Activated CD4-positive, alpha-beta T cell treated with anti-CD3 and anti-CD28 coated beads for 24 hours (primary cell): Measurements from ENCODE around the gene CACNA1C.
A peak's percentile ranks its signal among the peaks of the same experiment; 100 is the strongest.

Experiments used
- DNase-seq, 2 donors: peaks; one replicate each; pipeline ENCODE4 v3.0.0-alpha.2; 2020; ENCODE audit warnings: low read depth in 2 of 2

Gene CACNA1C

DNA sequence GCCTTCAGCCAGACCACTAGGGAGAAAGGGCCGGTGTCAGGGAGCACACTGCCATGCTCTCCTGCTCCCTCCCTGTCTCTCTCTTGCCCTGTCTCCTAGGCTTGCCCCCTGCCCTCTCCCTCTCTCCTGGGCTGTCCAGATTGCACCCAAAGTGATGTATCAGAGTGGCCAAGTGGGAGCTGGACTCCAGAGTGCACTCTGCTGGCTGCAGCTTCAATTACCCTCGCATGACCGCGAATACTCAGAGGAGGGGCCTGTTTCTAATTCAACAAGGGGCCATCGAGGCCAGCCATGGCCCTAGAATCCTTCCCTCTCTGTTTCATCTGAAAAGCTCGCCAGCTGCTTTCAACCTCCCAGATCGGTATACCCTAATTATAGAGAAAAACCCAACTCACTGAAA lies 535.6 kb downstream of the CACNA1C start:
- no peak for DNase-seq

DNA sequence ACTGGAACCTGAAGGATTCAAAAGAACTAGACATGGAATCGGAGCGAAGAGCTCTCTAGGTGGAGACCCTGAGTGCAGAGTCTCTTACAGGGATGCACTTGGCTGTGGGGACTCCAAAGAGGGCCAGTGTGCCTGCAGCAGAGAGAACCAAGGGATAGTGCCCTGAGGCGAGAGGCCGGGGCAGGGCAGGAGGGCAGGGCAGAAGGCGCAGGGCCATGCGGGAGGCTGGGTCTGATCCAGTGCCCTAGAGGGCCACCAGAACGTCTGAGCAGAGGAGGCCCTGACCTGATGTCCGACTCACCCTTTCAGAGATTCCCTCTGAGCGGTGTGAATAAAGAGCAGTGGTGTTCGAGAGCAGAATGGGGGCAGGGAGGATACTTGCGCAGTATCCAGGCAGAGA lies 536.6 kb downstream of the CACNA1C start:
- DNase-seq = no peak

DNA sequence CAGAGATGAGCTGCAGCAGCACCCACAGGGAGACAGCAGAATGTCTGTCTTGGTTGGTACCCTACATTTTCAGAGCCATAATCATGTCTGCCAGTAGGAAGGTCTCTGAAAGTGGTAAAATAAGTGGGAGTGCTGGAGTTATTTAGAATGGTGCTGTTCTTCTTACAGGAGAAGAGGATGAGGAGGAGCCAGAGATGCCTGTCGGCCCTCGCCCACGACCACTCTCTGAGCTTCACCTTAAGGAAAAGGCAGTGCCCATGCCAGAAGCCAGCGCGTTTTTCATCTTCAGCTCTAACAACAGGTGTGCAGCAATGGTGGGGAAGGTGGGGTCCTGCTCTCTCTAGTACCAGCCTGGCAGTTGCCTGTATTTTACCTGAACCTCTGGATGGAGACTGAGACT lies 540.3 kb downstream of the CACNA1C start:
- no peak for DNase-seq

DNA sequence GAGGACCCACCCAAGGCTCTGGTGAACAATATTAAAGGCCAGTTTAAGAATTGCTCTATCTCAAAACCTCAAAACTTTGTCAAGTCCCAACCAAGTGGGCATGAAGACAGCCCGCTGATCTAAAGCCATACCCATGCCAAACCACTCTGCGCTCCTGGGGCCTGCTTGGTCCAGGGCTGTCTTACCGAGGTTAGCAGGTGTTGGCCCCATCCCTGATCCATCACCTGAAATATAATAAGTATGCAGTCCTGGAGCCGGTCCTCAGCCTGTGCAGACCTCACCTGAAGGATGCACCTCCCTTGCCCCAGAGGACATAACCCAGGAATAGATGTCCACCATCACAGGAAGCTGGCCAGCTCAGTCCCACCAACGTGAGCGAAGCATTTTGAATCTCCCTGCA lies 543.7 kb downstream of the CACNA1C start:
- no peak for DNase-seq

DNA sequence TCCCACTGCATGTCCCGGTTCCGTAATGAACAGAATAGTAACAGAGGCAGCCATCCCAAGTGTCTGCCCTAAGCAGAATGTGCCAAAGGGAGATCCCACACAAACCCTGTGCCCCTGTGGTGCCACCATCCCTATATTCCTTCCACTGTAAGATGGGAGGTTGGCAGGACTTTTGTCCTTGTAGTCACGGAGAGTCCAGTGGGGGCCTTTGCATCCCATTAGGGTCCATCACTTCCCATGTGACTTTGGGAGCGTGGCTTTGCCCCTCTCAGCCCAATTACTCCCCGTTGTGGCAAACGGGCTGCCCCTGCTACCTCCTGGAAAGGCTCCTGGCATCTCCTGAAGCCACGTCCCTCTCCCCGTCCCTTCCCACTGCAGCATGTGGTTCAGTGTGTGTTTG lies 552.5 kb downstream of the CACNA1C start:
- no peak for DNase-seq

DNA sequence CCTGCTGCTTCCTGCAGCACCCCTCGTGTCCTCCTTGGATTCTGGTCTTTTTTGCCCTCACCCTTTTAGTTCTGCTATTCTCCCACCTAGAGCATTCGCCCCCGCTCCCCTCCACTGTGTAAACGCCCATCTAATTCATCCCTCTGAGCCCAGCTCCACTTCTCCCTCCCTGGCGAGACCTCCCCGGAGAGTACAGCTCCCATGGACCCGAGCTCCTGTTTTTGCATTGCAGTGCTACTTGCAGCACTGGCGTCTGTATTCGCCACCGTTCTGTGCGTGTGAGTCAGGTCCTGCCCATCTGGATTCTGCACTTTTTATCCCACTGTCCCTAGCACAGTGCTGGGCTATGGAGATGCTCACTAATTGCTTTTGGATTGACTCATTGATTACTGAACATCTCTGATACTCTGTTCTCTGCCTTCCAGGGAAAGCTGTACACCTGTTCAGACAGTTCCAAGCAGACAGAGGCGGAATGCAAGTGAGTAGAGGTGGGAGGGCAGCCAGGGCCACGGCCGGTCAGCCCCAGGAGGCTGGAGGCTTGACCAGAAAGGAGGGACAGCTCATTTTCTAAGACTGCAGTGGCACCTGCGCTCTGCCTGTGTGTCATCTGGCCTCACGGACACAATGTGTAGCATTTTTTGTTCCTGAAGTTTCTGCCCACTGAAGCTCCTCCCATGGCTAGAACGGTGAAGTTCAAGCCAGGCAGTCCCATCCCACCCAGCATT lies 553.6 kb downstream of the CACNA1C start:
- DNase-seq = no peak

DNA sequence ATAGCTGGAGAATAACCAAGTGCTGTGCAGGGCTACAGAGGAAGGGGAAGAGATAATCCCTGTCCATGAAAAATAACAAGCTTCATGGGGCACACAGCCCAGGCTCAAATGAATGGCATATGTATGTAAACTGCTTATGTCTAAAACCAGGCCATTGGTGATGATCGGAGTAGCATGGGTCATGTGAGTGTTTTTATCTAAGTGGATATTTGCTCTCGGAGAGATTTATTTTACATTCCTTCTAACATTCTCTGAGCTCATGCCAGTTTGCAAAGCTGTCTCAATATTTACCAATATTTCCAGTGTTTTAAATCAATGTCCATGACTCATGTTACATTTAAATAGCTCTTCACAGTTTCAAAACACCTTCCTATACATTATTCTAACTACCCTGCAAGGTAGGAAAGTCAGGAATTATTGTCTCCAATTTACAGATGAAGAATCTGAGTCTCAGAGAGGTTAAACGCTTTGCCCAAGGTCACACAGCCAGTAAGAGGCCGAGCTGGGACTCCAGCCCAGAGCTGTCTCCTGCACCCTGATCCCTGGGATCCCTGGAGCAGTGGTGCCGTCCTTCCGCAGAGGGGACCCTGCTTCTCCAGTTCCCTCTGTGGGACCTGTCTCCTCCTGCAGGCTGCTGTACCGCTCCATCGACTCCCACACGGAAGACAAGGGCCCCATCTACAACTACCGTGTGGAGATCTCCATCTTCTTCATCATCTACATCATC lies 555.3 kb downstream of the CACNA1C start:
- no peak for DNase-seq

DNA sequence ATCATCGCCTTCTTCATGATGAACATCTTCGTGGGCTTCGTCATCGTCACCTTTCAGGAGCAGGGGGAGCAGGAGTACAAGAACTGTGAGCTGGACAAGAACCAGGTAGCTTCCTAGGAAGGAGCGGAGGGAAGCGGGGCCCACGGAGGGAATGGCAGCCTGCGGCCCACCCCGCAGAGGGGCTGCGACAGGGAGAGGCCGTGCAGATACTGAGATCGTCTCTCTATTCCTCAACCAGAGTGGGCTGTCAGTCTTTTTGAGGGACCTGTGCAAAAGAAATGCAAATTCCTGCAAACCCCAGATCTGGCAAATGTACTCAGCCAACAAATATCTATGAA lies 555.8 kb downstream of the CACNA1C start:
- DNase-seq = no peak

DNA sequence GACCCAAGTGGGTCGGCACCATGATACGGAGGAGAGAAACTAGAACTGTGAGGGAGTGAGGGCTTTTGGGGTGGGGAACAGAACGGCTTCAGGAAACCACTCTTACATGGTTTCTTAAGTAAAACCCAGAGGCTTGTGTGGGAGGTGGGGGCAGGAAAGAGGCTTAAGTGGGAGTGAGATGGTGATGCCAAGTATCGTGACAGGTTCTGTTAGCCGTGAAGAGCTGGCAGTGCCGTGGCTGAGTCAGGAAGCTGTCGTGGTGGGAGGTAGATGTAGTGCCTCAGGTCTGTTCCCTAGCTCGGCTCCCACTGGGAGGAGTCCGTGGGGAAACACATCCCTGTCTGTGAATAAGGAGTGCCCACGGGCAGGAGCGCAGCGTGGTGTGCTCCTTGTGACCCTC lies 556.2 kb downstream of the CACNA1C start:
- no peak for DNase-seq

DNA sequence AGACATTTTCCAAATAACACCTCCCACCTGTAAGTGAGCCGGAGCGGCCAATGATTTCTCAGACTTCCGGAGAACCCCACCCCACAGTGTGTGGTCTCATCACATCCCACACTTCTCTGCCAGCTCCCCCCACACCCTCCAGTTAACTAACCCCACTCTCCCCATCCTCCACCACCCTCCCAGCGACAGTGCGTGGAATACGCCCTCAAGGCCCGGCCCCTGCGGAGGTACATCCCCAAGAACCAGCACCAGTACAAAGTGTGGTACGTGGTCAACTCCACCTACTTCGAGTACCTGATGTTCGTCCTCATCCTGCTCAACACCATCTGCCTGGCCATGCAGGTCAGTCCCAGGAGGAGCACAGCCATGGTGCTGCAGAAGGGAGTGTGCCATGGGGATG lies 557.6 kb downstream of the CACNA1C start:
- DNase-seq = no peak

DNA sequence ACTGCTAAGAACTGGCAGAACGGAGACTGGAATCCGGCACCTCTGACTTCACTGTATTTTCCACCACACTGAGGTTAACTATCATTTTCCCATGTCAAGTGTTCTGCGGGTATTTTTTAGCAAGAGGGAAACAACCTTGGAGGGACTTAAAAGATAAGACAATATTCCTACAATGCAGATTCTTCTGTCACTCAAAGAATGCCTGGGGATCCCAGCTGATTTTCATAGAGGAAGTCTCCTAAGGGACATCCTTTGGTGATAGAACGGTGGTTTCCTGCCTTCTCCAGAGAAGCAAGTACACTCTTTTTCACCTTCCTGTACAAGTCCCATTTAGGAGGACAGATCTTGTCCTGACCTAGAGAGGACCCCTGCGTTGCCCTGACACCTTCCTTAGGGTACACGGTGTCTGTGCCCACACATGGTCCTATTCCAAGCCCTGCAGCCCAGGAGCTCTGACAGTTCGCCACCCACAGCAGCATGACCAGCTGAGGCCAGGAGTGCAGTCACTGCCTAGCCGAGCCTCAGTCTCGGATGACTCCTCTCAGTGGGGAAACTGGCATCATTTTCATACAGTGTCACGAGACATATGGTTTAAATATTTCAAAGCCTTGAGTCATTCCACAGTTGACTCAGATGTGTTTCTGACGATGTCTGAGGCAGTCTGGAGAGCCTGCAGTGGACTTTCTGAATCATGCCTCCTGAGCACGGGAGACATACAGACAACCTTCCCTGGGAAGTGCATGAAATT lies 560.7 kb downstream of the CACNA1C start:
- DNase-seq = peak; percentile 6

DNA sequence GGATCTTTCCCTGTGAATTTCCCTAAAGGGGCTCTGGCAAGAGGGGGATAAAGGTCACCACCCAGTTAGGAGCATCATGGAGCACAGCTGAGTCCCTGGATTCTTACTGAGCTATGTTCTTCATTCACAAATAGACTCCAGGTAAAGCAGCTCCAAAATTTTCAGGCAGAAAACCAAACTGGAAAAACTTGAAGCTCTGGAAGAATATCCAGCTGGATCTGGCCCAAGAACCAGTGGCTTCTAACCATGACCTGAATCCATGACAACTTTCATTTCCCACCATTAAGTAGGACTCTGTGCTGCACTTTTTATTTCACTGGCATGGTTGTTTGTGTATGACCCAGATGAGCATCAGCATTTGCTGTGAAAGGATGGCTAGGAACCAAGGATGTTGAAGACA lies 561.6 kb downstream of the CACNA1C start:
- DNase-seq = no peak

DNA sequence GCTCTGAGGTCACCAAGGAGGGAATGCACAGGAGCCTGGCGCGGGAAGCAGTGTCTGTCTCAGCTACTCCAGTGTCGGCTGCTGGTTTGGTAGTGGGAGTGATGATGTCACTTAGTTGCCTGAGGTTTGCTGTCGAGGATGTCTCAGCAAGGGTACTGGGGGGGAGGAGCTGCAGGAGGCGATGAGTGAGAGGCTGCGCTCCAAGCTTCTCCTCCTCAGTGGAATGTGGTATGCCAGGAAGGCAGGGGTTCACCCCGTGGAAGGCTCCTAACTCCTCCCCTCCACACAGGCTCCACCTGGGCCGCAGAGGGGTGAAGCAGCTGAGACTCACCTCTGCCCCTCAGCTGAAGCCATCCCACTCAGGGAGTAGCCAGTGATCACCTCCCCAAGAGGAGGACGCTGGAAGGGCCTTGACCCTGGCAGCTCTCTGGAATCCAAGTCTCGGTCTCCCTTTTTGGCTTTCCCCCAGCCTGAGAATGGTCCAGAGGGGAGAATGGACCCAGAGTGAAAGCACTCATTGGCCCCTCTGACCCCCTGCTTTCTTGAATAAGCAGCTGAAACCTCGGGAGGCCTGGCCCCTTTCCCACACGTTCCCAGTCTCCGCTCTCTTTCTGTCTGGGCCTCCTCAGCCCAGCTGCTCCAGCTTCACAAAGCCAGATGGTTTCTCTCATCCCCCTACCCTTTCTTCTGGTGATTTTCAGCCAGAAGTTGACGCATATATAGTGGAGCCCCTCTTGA lies 563.0 kb downstream of the CACNA1C start:
- DNase-seq = no peak

DNA sequence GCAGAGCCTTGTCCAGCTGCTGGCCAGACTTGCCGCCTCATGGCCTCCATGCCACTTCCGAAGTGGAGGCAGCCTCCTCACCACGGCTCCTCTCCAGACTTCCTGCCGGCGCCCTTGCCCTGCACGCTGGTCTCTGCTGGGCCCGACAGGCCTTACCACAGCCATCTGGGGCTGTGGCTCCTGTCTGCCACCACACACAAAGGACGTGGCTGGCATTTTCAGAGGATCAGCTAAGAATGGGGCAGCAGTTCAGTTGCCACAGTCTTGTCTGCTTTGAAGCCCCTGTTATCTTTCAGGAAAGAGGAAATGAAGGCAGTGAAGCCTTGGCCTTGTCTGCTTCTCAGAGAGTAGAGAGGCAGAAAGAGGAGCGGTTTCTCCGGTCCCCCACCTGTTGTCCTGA lies 564.0 kb downstream of the CACNA1C start:
- no peak for DNase-seq

DNA sequence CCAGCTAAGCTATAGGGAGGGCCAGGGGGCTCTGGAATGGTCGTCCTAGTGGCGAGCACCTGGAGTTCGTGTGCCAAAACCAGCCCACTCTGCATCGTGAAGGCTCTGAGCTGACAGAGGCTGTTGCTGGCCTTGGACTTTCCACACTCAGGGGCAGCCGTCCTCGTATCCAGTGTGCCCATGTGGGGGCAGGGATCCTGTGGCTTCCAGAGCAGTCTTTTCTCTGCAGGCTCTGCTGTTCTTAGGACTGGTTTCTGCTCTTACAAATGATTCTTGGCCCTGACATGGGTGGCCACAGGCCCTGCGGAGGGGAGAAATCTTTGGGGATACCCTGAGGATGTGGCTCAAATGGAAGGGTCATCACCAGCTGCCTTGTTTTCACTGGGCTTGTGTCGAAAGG lies 564.6 kb downstream of the CACNA1C start:
- DNase-seq = no peak

DNA sequence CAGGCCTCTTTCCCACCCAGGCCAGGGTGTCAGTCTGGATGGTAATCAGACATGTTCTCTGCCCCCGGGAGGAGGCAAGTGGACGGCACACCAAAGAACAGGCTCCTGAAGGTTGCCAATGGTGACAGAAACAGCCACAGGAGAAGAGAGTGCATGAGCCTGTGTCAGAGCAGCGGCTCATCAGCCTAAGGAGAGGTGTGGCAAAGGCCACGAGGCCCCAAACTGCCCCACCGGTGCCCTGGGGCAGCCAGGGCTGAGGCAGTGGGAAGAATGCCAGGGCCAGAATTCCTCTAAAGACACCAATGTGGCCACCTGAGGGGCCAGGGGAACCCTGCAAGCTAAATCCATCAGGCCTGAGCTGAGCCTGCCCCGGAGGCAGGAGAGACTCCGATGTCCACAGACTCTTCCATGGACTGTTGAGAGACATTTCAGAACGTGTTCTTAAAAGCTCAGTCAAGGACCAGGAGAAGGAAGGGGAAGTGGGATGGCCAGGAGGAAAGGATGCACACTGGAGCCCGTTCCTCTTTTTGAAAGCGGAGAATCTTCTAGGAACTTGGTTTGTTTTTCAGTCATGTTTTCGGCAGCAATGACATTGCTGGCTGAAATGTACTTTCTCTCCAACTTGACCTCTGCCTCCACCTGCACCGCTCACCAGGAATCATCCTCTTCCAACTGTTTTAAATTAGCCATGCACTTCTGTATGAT lies 565.7 kb downstream of the CACNA1C start:
- no peak for DNase-seq

DNA sequence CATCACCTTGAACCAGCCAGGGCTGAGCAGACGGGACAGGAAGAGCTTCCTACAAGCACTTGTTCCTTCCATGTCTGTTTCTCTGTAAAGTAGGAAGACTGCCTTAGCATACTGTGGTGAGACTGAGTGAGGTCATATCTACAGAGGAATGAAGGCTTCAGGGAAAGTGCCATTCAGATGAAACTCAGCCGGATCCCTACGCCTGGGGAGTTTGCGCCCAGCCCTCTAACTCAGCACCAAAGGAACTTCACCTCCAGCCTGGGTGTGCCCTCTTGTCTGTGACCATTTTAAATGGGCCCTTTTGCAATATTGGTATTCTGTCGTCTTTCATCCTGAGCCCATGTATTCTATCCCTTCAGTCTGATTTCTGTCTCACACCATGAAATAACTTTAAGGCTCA lies 566.3 kb downstream of the CACNA1C start:
- DNase-seq = no peak

DNA sequence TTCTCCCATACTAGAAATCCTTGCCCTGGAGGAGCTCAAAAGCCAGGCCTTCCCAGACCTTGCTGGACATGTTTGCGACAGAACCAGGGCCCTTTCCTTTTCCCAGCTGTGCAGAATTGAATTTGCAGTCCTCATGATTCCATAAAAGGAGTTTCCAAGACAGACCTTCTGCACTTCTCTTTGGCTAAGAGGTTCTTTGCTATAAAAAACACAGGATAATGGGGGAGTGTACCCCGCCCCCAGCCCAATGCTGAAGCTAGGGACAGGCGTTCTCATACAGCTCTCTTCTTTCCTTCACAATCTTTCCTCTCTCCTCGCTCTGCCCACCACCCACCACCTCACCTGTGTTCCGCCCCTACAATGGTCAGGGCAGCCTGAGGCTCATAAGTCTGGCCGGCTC lies 569.7 kb downstream of the CACNA1C start:
- no peak for DNase-seq

DNA sequence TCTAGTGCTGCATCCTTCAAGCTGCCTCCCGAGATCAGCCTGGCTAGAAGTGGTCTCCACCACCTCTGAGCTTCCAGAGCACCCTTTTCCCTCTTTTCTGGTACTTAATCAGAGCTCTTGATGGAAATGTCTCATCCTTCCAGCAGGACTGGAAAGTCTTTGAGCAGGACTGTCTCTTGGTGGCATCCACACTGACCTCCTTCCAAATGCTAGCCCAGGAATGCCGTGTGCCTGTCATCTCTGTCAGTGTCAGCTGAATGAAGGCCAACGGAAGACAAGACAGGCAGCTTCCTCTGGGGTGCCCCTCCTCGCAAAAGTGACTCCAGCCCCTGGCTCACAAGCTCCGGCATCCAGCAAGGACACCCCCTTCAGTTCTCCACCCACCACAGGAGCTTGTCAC lies 570.7 kb downstream of the CACNA1C start:
- DNase-seq = no peak

DNA sequence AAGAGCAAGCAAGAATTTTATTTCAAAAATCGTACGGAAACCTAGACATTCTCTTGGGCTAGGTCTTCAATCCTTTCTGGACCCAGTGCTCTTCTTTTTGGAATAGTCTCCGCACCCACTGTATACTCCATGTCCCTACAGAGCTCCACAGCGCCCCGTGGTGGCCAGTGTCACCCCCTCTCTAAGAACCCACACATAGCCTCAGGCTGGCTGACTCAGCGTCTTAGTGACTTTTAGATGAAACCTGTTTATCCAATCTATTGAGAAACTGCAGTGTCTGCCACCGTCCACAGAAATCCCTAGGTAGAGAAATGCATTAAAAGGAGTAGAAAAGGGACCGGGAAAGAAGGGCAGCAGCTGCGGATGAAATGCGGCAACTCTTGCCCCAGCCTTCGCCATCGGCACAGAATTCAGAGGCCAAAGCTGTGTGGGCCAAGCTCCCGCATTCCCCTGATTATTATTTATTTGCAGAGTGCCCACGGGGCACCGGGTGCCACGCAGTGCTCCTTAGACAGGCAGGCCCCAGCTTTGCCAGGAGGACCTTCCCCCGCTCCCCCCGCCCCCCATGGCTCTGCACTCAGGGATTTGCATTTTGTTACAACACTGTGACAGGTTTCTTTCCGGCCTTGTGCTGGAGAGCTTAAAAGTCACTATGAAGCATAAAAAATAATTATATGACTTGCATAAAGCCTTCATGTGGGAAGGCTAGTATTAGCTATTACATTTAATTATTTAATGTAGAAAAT lies 571.9 kb downstream of the CACNA1C start:
- peak in 1 of 2 donors; percentile 10 for DNase-seq

DNA sequence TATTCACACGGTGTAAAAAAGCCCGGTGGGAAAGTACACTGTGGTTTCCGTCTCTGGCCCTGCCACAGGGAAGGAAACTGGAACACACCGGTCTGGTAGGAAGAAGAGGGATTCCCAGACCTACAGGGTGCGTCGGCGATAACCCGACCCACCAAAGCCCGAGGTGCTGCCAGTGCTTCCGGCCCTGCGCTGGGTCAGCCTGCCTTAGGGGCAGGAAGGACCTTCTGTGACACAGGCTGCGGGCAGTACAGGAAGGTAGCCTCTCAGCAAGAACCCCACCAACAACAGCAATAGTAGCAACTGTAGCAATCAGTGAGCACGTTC lies 572.5 kb downstream of the CACNA1C start:
- DNase-seq = no peak
